HG03064 (cell line): ENCODE measurements around the gene ORAI3.

ENCODE experiments used
- ATAC-seq: cut with Tn5 transposase; IDR thresholded peaks from one replicate; pipeline ENCODE4 v1.9.1; 2021; ENCODE audit warnings: low read depth; ENCODE audit not compliant: unreplicated experiment

Gene ORAI3

GRCh38 chr16:30966033-30966619 lies 17.3 kb downstream of the ORAI3 start:
- ATAC-seq, result no peak

GRCh38 chr16:30967795-30968194 lies 18.9 kb downstream of the ORAI3 start:
- ATAC-seq, result no peak

GRCh38 chr16:30969246-30969842 lies 20.5 kb downstream of the ORAI3 start:
- no peak for ATAC-seq

GRCh38 chr16:30971298-30971697 lies 22.4 kb downstream of the ORAI3 start:
- ATAC-seq, result no peak

- ATAC-seq, result no peak
These were observed 24.0 kb downstream of the ORAI3 start for GRCh38 chr16:30972872-30973271.

- ATAC-seq, result no peak
These were observed 25.5 kb downstream of the ORAI3 start for GRCh38 chr16:30974348-30974747.

GRCh38 chr16:30976486-30976885 lies 27.6 kb downstream of the ORAI3 start:
- ATAC-seq, result no peak

GRCh38 chr16:30977502-30977901 lies 28.6 kb downstream of the ORAI3 start:
- no peak for ATAC-seq

- no peak for ATAC-seq
These were observed 30.5 kb downstream of the ORAI3 start for GRCh38 chr16:30979170-30980022.

GRCh38 chr16:30980023-30980371 lies 31.1 kb downstream of the ORAI3 start:
- no peak for ATAC-seq

GRCh38 chr16:30980434-30980833 lies 31.6 kb downstream of the ORAI3 start:
- no peak for ATAC-seq

GRCh38 chr16:30980959-30981358 lies 32.1 kb downstream of the ORAI3 start:
- no peak for ATAC-seq

- no peak for ATAC-seq
These were observed 33.9 kb downstream of the ORAI3 start for GRCh38 chr16:30982548-30983288.

- ATAC-seq, result no peak
These were observed 34.5 kb downstream of the ORAI3 start for GRCh38 chr16:30983289-30983889.

GRCh38 chr16:30983898-30984610 lies 35.2 kb downstream of the ORAI3 start:
- no peak for ATAC-seq

GRCh38 chr16:30984669-30985400 lies 36.0 kb downstream of the ORAI3 start, which contains the start of gene HSD3B7:
Gene HSD3B7 (plus strand): TSS chr16:30985207. CDS start chr16:30985659, 452 bp downstream.
- ATAC-seq, result no peak

GRCh38 chr16:30985401-30986128 lies 36.7 kb downstream of the ORAI3 start:
- no peak for ATAC-seq

GRCh38 chr16:30986129-30986991 lies 37.5 kb downstream of the ORAI3 start:
- ATAC-seq, result no peak
